Activated CD4-positive, alpha-beta T cell treated with anti-CD3 and anti-CD28 coated beads, Interleukin-2, amount 10 ng/mL, durations not matched to agents 7 days and 5 days (primary cell): ENCODE results near the gene SLC4A11. TPM values are rescaled to one million over a fixed set of nuclear protein-coding genes. Genes with fewer than 3 reads are reported as not detected.
A peak's percentile ranks its signal among the peaks of the same experiment; 100 is the strongest.

Experiments
- CTCF ChIA-PET: fragments of 350-600 bp; sonication (Branson Sonifier 250); formaldehyde crosslinking; loops from one replicate; lab custom pipeline; 2021; ENCODE audit warnings: antibody characterized with exemption; lab: Charles Lee
- POLR2A ChIA-PET: fragments of 350-600 bp; sonication (Branson Sonifier 250); formaldehyde crosslinking; loops from one replicate; lab custom pipeline; 2021; ENCODE audit warnings: antibody characterized with exemption; lab: Charles Lee
- DNase-seq: peaks from one replicate; pipeline ENCODE4 v3.0.0-alpha.2; 2020
- H3K27ac Mint-ChIP-seq: one replicate; pipeline ENCODE4 v1.8.0; 2021; ENCODE audit warnings: mild to moderate bottlenecking, moderate library complexity, mixed read lengths
- H3K27me3 Mint-ChIP-seq: one replicate; pipeline ENCODE4 v1.8.0; 2021; ENCODE audit warnings: mixed read lengths
- H3K36me3 Mint-ChIP-seq: one replicate; pipeline ENCODE4 v1.8.0; 2021; ENCODE audit warnings: low read depth, mixed read lengths
- H3K4me1 Mint-ChIP-seq: one replicate; pipeline ENCODE4 v1.8.0; 2021; ENCODE audit warnings: mixed read lengths
- H3K4me3 Mint-ChIP-seq: one replicate; pipeline ENCODE4 v1.8.0; 2021; ENCODE audit warnings: mild to moderate bottlenecking, moderate library complexity, mixed read lengths
- H3K9me3 Mint-ChIP-seq: one replicate; pipeline ENCODE4 v1.8.0; 2021; ENCODE audit warnings: mixed read lengths
- total RNA-seq, 2 experiments: library from RNA; stranded (reverse); gene quantifications; one replicate each; pipeline ENCODE4 v1.2.3, GENCODE V29; 2021

SLC4A11 gene
- total RNA-seq, 2 experiments from 2014 or later, result 0.50 to 0.77 TPM

- POLR2A ChIA-PET, result interaction anchor here (0.5 kb wide), 2 partner anchors 8 to 128 kb away, joined by 3 read pairs; no protein-coding TSS in a partner anchor
- CTCF ChIA-PET, result interaction anchor here (0.8 to 0.9 kb wide), 2 partner anchors 20 to 36 kb away, joined by 3 read pairs; partner anchors contain the start of gene SLC4A11
- Mint-ChIP-seq H3K4me1 (peaks cover 22% of the 10 kb centered on the region), H3K9me3 (no peaks in the 10 kb centered on the region), H3K27ac (peak overlapping the region; percentile 97), H3K36me3 (peaks cover 31% of the 10 kb centered on the region), H3K27me3 (no peaks in the 10 kb centered on the region), H3K4me3 (peak overlapping the region; percentile 92)
- DNase-seq, result peak; percentile 44
These were observed 35.5 kb downstream of the SLC4A11 start for GRCh38 chr20:3203315-3204123.

GRCh38 chr20:3202965-3203314, 36.0 kb downstream of the SLC4A11 start:
- H3K27ac Mint-ChIP-seq, result peak overlapping the region; percentile 97
- DNase-seq, result no peak
- peaks cover 17% of the 10 kb centered on the region for H3K4me1 Mint-ChIP-seq
- H3K27me3 Mint-ChIP-seq, result no peaks in the 10 kb centered on the region
- H3K9me3 Mint-ChIP-seq, result no peaks in the 10 kb centered on the region
- CTCF ChIA-PET, result no interaction called here
- POLR2A ChIA-PET, result no interaction called here
- H3K36me3 Mint-ChIP-seq, result peaks cover 32% of the 10 kb centered on the region
- H3K4me3 Mint-ChIP-seq, result peak overlapping the region; percentile 92

- Mint-ChIP-seq H3K4me1 (peaks cover 23% of the 10 kb centered on the region), H3K9me3 (no peaks in the 10 kb centered on the region), H3K4me3 (no peak overlapping the region), H3K27ac (no peak overlapping the region), H3K27me3 (no peaks in the 10 kb centered on the region), H3K36me3 (peaks cover 53% of the 10 kb centered on the region)
- CTCF ChIA-PET, result interaction anchor here (1.0 kb wide), 3 partner anchors 11 to 103 kb away, joined by 3 to 4 read pairs (median 3); no protein-coding TSS in a partner anchor
- POLR2A ChIA-PET, result no interaction called here
- DNase-seq, result no peak
These were observed 38.8 kb downstream of the SLC4A11 start for GRCh38 chr20:3199976-3200755.

GRCh38 chr20:3199206-3199605, 39.8 kb downstream of the SLC4A11 start:
- H3K27ac Mint-ChIP-seq, result no peak overlapping the region

DNA sequence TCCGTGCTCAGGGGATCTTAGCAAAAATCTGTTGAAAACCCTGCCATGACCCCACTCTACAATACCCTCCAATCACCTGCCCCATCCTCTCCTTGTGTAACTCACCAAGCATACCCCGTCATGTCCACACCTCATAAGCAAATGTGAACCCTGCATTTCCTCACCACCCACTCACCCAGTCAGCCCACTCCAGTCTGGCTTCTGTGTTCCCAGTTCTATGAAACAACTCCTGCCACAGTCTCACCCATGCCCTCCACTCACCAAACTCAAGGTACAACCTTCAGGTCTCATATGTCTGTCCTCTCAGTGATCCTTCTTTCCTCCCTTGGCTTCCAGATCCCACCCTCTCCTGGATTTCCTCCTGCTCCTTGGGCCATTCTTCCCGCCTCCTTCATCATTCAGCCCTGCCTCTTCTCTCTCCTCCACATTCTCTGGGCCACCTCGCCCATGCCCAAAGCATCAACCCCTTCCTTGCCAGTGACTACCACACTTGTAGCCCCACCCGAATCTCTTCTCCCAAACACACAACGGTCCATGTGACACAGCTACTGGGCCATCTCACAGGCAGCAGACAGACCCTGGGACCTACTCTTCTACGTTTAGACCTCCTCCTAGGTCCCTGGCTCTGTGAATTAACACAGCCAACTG, 43.3 kb downstream of the SLC4A11 start:
- H3K36me3 Mint-ChIP-seq, result peaks cover 64% of the 10 kb centered on the region
- H3K4me3 Mint-ChIP-seq, result no peak overlapping the region
- H3K9me3 Mint-ChIP-seq, result no peaks in the 10 kb centered on the region
- no peak for DNase-seq
- peaks cover 7% of the 10 kb centered on the region for H3K4me1 Mint-ChIP-seq
- POLR2A ChIA-PET, result no interaction called here
- no peaks in the 10 kb centered on the region for H3K27me3 Mint-ChIP-seq
- H3K27ac Mint-ChIP-seq, result peak overlapping the region; percentile 14
- CTCF ChIA-PET, result interaction anchor here (0.5 to 0.7 kb wide), 2 partner anchors 12 to 52 kb away, joined by 3 read pairs; no protein-coding TSS in a partner anchor

More at GRCh38 chr20:3199206-3199605, 39.8 kb downstream of the SLC4A11 start:
- Mint-ChIP-seq H3K4me1 (peaks cover 19% of the 10 kb centered on the region), H3K27me3 (no peaks in the 10 kb centered on the region), H3K4me3 (no peak overlapping the region), H3K36me3 (peaks cover 54% of the 10 kb centered on the region), H3K9me3 (no peaks in the 10 kb centered on the region)
- ChIA-PET POLR2A (no interaction called here), CTCF (interaction anchor here (1.0 kb wide), 1 partner anchor 13 kb away, joined by 4 read pairs; no protein-coding TSS in a partner anchor)
- no peak for DNase-seq

- Mint-ChIP-seq H3K9me3 (no peaks in the 10 kb centered on the region), H3K4me3 (no peak overlapping the region), H3K27me3 (no peaks in the 10 kb centered on the region), H3K27ac (no peak overlapping the region), H3K4me1 (peaks cover 7% of the 10 kb centered on the region), H3K36me3 (peaks cover 61% of the 10 kb centered on the region)
- no peak for DNase-seq
- ChIA-PET POLR2A (no interaction called here), CTCF (no interaction called here)
These were observed 44.2 kb downstream of the SLC4A11 start for GRCh38 chr20:3194617-3195280.

DNA sequence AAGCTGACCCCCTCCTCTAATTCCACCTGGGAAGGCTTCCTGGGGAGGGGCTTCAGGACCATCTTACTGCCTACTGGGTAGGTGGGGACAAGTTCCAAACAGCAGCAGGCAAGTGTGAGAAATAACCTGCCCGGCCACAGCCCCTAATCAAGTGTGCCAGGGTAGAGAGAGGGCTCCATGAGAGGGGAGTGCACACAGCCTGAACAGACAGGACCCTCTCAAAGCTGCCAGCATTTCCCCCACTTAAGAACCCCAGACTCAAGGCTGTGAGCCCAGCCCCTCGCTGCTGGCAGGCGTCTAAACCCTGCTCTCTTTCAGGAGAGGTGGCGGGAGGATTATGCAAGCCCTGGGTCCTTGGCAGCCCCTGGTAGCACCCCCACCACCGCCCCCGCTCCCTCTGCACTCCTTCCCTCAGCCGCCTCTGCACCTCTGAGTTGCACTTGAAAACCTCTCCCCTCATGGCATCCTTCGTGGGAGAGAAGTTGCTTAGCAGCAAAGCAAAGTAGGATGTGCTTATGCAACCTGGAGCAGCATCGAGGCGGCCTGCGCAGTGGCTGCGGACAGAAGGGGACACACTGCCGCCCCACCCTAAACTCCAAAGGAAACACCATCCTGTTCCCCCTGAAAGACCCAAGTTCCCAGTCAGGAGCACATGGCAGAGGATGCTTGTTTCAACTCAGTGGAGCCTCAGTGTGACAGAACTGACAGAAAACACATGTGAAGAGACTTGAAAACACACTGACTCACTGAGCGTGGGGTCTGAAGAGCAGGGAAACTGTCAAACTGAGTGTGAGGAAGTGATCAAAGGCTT, 45.0 kb downstream of the SLC4A11 start:
- Mint-ChIP-seq H3K9me3 (no peaks in the 10 kb centered on the region), H3K4me3 (no peak overlapping the region), H3K27ac (no peak overlapping the region), H3K4me1 (peaks cover 7% of the 10 kb centered on the region), H3K27me3 (no peaks in the 10 kb centered on the region), H3K36me3 (peaks cover 60% of the 10 kb centered on the region)
- DNase-seq, result no peak
- ChIA-PET CTCF (no interaction called here), POLR2A (no interaction called here)

GRCh38 chr20:3192226-3193015, 46.6 kb downstream of the SLC4A11 start:
- CTCF ChIA-PET, result interaction anchor here (0.6 to 1.0 kb wide), 2 partner anchors 22 to 300 kb away, joined by 3 read pairs; no protein-coding TSS in a partner anchor

DNA sequence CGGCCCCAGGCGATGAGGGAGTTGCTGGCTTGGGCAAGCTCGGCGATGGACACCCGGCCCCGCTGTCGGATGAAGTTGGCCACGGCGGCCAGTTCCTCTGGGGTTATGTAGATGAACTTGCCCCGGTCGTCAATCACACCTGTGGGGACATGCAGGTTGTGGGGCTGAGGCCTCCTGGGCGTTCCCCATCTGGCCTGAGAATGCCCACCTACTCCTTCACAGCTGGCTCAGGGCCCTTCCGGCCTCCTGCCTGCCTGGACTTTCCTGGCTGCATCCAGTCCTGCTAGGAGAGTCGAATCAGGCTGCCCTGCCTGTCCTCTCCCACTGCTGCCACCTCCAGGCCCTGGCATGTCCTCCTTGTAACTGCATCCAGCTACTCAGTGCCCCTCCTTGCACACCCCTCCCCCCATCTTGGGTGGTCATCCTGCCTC, 48.3 kb downstream of the SLC4A11 start:
- Mint-ChIP-seq H3K9me3 (no peaks in the 10 kb centered on the region), H3K27ac (no peak overlapping the region), H3K36me3 (peaks cover 40% of the 10 kb centered on the region), H3K4me1 (peaks cover 3% of the 10 kb centered on the region), H3K4me3 (no peak overlapping the region), H3K27me3 (no peaks in the 10 kb centered on the region)
- DNase-seq, result no peak
- ChIA-PET CTCF (no interaction called here), POLR2A (no interaction called here)

More at GRCh38 chr20:3192226-3193015, 46.6 kb downstream of the SLC4A11 start:
- no peak overlapping the region for H3K27ac Mint-ChIP-seq
- peaks cover 53% of the 10 kb centered on the region for H3K36me3 Mint-ChIP-seq
- no peaks in the 10 kb centered on the region for H3K27me3 Mint-ChIP-seq
- POLR2A ChIA-PET, result no interaction called here
- no peak for DNase-seq
- no peak overlapping the region for H3K4me3 Mint-ChIP-seq
- no peaks in the 10 kb centered on the region for H3K9me3 Mint-ChIP-seq
- H3K4me1 Mint-ChIP-seq, result peaks cover 7% of the 10 kb centered on the region

DNA sequence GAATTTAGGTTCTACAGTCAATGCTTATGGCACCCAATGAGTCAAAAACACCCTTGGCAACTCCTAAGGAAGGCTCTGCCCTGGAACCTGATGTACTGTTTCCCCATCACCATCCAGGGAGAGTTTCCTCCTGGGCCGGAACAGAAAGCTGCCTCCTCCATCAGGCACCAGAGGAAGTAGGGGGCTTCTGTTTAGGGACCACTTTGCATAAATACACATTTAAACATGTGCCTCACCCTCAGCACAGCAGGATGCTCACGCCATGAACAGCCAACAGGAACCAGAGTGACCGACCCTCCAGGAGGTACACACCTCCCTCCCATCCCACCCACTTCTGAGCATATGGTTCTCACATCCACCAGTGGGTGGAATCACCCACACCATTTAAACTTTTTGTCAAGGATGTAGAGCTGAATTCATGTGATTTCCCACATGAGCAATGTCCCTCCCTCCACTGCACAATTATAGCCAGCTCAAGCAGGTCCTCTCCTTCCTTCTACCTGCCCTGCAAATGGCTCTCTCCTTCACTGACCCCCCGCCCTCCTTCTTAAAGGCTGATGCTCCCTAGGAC, 49.3 kb downstream of the SLC4A11 start:
- Mint-ChIP-seq H3K36me3 (peaks cover 34% of the 10 kb centered on the region), H3K27ac (peak overlapping the region; percentile 62), H3K4me1 (no peaks in the 10 kb centered on the region), H3K27me3 (no peaks in the 10 kb centered on the region), H3K9me3 (no peaks in the 10 kb centered on the region), H3K4me3 (no peak overlapping the region)
- POLR2A ChIA-PET, result no interaction called here
- CTCF ChIA-PET, result interaction anchor here (1.1 kb wide), 1 partner anchor 11 kb away, joined by 3 read pairs; no protein-coding TSS in a partner anchor
- no peak for DNase-seq
